K562 (cell line): ENCODE results near the gene FOXN1. TPM values are rescaled to one million over a fixed set of nuclear protein-coding genes. Genes with fewer than 3 reads are reported as not detected.
A peak's percentile ranks its signal among the peaks of the same experiment; 100 is the strongest.

Source experiments
- CHD1 ChIP-seq: fragments of 200-600 bp; sonication (generic); IDR thresholded peaks from one replicate; pipeline ENCODE4 v1.6.1; 2012; ENCODE audit warnings: mild to moderate bottlenecking, moderate library complexity, low read length, inconsistent platforms
- CTBP1 ChIP-seq: fragments of 450-650 bp; IDR thresholded peaks from 2 replicates; pipeline ENCODE4 v1.6.1; 2016; ENCODE audit warnings: borderline replicate concordance
- ERF ChIP-seq: fragments of 450-650 bp; formaldehyde crosslinking; IDR thresholded peaks from 2 replicates; pipeline ENCODE4 v1.4.0; 2020; ENCODE audit warnings: mild to moderate bottlenecking, mixed read lengths
- PHB2 ChIP-seq: fragments of 450-650 bp; IDR thresholded peaks from 2 replicates; pipeline ENCODE4 v1.6.1; 2017; ENCODE audit warnings: low read depth
- STAG1 ChIP-seq: sonication (generic); formaldehyde crosslinking; IDR thresholded peaks from 2 replicates; pipeline ENCODE4 v1.5.0; 2020; ENCODE audit warnings: missing genetic modification reagents, borderline replicate concordance
- TBL1XR1 ChIP-seq, 2 experiments: IDR thresholded peaks; 2 replicates each; pipeline ENCODE4 v1.6.1; 2012; ENCODE audit warnings: improper control_type of control experiment in 2 of 2, low read length in 2 of 2, mild to moderate bottlenecking in 1 of 2
- ZNF347 ChIP-seq: fragments of 450-650 bp; formaldehyde crosslinking; IDR thresholded peaks from 2 replicates; pipeline ENCODE4 v1.4.0; 2020; ENCODE audit warnings: low read depth, mild to moderate bottlenecking, moderate library complexity
- polyA plus RNA-seq, 8 experiments: library from polyadenylated mRNA; depleted of rRNA in 4 of 8; stranded (reverse) in 5 of 8; unstranded in 3 of 8; fragments of >200 nt; fragmentation: Nextera tagmentation in 2 of 8; fragmentation: Illumina TruSeq in 1 of 8; extraction: Ambion mirVana in 2 of 8; extraction: Trizol in 1 of 8; gene quantifications; 2 replicates each; pipeline versions ENCODE4 v1.2.1 to v1.2.3, GENCODE V29; 2011 to 2014; ENCODE audit warnings: inconsistent platforms in 1 of 8, missing spikeins in 1 of 8
- total RNA-seq, 7 experiments: library from RNA; depleted of rRNA in 6 of 7; stranded (reverse); fragments of >200 nt in 6 of 7; fragmentation: Illumina TruSeq in 2 of 7; extraction: Trizol in 2 of 7; gene quantifications; 2 replicates each; pipeline versions ENCODE4 v1.2.1 to v1.2.3, GENCODE V29; 2011 to 2021; ENCODE audit warnings: low replicate concordance in 1 of 7
- TF ChIP-seq, protein P1 (sequence below), 3 experiments: IDR thresholded peaks in 2 of 3; conservative IDR thresholded peaks in 1 of 3; 2 replicates each; pipeline ENCODE4 v1.5.1; 2011 to 2012; ENCODE audit warnings: low read length in 3 of 3, mild to moderate bottlenecking in 3 of 3, control low read depth in 2 of 3, improper control_type of control experiment in 1 of 3, inconsistent platforms in 1 of 3, low read depth in 1 of 3, mixed read lengths in 1 of 3, moderate library complexity in 1 of 3; ENCODE audit not compliant: insufficient read depth in 2 of 3
- TF ChIP-seq, protein P2 (sequence below), 2 experiments: fragments of 450-650 bp; formaldehyde crosslinking in 1 of 2; IDR thresholded peaks; 2 replicates each; pipeline versions ENCODE4 v1.4.0 to v1.6.1; 2014 to 2020; ENCODE audit warnings: mild to moderate bottlenecking in 2 of 2, borderline replicate concordance in 1 of 2, low read depth in 1 of 2
- TF ChIP-seq, protein P3 (sequence below): fragments of 450-650 bp; conservative IDR thresholded peaks from 2 replicates; pipeline ENCODE4 v1.6.1; 2016; ENCODE audit warnings: missing genetic modification characterization, low read depth, mild to moderate bottlenecking, missing compliant biosample characterization, moderate library complexity

The FOXN1 gene
- total and polyA plus RNA-seq, 9 of the 15 experiments (the other 6 are each of a cell fraction or from before 2014, with no cell fraction given), result not detected

DNA sequence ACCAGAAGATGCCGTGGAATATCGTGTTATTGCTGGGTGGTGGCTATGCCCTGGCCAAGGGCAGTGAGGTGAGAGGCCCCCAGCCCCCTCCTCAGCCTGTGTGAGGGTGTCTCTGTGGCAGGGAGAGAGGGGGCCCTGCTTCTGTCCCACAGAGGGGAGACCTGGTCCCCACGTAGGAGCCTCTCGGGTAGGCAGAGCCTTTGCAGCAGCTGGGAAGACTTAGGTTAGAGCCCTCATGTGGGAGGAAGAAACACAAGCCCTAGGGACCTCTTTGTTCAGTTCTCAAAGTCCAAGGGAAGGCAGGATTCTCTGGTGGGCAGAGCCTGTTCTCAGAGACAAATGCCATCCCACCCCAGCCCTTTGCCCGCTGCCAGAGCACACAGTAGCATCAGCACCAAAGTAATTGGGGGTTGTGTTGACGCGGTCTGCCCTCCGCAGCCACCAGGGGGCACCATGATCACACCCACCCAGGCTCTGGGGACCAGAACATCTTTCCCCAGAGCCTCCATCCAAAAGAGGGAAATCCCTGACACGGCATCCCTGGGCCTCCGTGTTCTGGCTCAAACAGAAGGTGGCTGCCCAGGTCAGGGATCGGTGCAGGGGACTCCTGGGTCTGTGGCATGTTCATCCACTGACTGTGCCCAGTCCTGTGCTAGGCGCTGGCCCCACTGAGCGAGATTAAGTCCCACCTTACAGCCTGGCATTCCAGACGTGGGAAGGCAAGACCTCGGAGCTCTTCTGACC is 11.5 kb upstream of the FOXN1 start (continued):
- TF ChIP-seq, protein P1, sequence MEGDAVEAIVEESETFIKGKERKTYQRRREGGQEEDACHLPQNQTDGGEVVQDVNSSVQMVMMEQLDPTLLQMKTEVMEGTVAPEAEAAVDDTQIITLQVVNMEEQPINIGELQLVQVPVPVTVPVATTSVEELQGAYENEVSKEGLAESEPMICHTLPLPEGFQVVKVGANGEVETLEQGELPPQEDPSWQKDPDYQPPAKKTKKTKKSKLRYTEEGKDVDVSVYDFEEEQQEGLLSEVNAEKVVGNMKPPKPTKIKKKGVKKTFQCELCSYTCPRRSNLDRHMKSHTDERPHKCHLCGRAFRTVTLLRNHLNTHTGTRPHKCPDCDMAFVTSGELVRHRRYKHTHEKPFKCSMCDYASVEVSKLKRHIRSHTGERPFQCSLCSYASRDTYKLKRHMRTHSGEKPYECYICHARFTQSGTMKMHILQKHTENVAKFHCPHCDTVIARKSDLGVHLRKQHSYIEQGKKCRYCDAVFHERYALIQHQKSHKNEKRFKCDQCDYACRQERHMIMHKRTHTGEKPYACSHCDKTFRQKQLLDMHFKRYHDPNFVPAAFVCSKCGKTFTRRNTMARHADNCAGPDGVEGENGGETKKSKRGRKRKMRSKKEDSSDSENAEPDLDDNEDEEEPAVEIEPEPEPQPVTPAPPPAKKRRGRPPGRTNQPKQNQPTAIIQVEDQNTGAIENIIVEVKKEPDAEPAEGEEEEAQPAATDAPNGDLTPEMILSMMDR (IDR thresholded peaks at IDR 0.05 in 2 of 3, conservative IDR thresholded peaks at IDR 0.05 in 1 of 3; ENCODE audit: insufficient read depth in 2 of 3, low read depth in 1 of 3, low read length in 3 of 3), result peak; percentile 91 to 96 (median 91)
- TF ChIP-seq CHD1 (no peak), TBL1XR1 (IDR thresholded peaks at IDR 0.05; ENCODE audit: low read length in 2 of 2) (no peak), STAG1 (peak; percentile 83; the same call in 1 of the 2 replicates), PHB2 (no peak), ZNF347 (CRISPR knock-in tag) (no peak), ERF (no peak), CTBP1 (peak; percentile 94)
- TF ChIP-seq, protein P2, sequence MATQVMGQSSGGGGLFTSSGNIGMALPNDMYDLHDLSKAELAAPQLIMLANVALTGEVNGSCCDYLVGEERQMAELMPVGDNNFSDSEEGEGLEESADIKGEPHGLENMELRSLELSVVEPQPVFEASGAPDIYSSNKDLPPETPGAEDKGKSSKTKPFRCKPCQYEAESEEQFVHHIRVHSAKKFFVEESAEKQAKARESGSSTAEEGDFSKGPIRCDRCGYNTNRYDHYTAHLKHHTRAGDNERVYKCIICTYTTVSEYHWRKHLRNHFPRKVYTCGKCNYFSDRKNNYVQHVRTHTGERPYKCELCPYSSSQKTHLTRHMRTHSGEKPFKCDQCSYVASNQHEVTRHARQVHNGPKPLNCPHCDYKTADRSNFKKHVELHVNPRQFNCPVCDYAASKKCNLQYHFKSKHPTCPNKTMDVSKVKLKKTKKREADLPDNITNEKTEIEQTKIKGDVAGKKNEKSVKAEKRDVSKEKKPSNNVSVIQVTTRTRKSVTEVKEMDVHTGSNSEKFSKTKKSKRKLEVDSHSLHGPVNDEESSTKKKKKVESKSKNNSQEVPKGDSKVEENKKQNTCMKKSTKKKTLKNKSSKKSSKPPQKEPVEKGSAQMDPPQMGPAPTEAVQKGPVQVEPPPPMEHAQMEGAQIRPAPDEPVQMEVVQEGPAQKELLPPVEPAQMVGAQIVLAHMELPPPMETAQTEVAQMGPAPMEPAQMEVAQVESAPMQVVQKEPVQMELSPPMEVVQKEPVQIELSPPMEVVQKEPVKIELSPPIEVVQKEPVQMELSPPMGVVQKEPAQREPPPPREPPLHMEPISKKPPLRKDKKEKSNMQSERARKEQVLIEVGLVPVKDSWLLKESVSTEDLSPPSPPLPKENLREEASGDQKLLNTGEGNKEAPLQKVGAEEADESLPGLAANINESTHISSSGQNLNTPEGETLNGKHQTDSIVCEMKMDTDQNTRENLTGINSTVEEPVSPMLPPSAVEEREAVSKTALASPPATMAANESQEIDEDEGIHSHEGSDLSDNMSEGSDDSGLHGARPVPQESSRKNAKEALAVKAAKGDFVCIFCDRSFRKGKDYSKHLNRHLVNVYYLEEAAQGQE (IDR thresholded peaks at IDR 0.05; ENCODE audit: borderline replicate concordance), result peak; percentile 91
- TF ChIP-seq, protein P2 (CRISPR knock-in tag; IDR thresholded peaks at IDR 0.05; ENCODE audit: low read depth), result no peak
- TF ChIP-seq, protein P3, sequence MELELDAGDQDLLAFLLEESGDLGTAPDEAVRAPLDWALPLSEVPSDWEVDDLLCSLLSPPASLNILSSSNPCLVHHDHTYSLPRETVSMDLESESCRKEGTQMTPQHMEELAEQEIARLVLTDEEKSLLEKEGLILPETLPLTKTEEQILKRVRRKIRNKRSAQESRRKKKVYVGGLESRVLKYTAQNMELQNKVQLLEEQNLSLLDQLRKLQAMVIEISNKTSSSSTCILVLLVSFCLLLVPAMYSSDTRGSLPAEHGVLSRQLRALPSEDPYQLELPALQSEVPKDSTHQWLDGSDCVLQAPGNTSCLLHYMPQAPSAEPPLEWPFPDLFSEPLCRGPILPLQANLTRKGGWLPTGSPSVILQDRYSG (tag), result no peak
